ENCODE measurements around the gene RAB26. TPM values are rescaled to one million over a fixed set of nuclear protein-coding genes. Genes with fewer than 3 reads are reported as not detected.

Gene RAB26
- total RNA-seq, 1 donor from 2014 or later: 2.1 TPM

DNA sequence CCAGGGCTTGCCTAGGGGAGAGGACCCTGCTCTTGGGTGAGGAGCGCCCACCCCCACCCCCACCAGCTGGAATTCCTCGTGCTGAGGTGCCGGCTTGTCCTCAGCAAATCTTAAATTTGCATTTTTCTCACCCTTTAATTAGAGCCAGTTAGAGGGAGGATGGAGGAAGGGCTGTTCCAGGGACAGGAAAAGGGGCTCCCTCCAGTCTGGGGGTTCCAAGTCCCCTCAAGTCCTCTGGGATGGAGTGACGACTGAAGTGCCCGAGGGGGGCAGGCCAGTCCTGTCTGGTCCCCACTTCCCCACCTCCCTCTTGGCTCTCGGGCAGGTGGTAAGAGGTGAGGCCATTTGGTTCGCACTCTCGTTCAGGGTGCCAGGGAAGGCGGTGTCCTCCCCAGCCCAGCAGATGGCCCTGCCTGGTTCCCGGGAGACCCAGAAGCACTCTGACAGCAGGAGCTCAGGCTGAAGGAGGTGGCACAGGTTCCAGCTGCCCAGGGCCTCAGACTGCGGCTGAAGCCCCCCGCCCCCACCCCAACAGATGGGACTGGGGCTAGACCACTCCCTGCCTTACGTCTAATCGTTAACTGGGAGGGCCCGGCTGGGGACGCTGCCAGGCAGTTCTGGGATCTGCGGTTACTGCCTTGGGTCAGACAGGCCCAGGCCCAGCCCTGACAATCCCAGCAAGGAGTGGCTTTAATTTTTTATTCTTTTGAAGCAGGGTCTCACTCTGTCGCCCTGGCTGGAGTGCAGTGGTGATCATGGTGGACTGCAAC is 2.2 kb downstream of the RAB26 start:
- no peaks in the 10 kb centered on the region for H3K9me3 Mint-ChIP-seq
- Histone ChIP-seq H3K9ac (no peak overlapping the region), H3F3A (ENCODE audit: low read depth) (peaks cover 90% of the 10 kb centered on the region), H3K9me3 (ENCODE audit: low read depth) (no peaks in the 10 kb centered on the region), H2AFZ (replicated peaks) (no peak overlapping the region), H3K4me2 (peak overlapping the region; percentile 100), H3K79me2 (ENCODE audit: low read depth) (peaks cover 42% of the 10 kb centered on the region), H3K4me1 (peaks cover 49% of the 10 kb centered on the region), H3K27me3 (peaks cover 16% of the 10 kb centered on the region), H3K4me3 (peak overlapping the region; percentile 70), H4K20me1 (ENCODE audit: low read depth) (peaks cover 85% of the 10 kb centered on the region), H3K36me3 (no peaks in the 10 kb centered on the region), H3K27ac (no peak overlapping the region)
- DNase-seq (ENCODE audit: low spot score): peak; percentile 44
- peak overlapping the region; percentile 72 for H3K4me3 Mint-ChIP-seq
- peaks cover 13% of the 10 kb centered on the region for H3K27me3 Mint-ChIP-seq (ENCODE audit: insufficient read depth, low read depth)
- peaks cover 46% of the 10 kb centered on the region for H3K4me1 Mint-ChIP-seq
- H3K27ac Mint-ChIP-seq: no peak overlapping the region
- TF ChIP-seq EZH2phosphoT487 (IDR thresholded peaks at IDR 0.05) (no peak), EZH2 (IDR thresholded peaks at IDR 0.05) (no peak), CTCF (IDR thresholded peaks at IDR 0.05) (no peak)
- H3K36me3 Mint-ChIP-seq: peaks cover 4% of the 10 kb centered on the region

- Histone ChIP-seq H3K27me3 (peaks cover 16% of the 10 kb centered on the region), H3K79me2 (ENCODE audit: low read depth) (peaks cover 48% of the 10 kb centered on the region), H3F3A (ENCODE audit: low read depth) (peaks cover 88% of the 10 kb centered on the region), H3K9ac (no peak overlapping the region), H4K20me1 (ENCODE audit: low read depth) (peaks cover 91% of the 10 kb centered on the region), H3K4me3 (no peak overlapping the region), H3K4me2 (peak overlapping the region; percentile 100), H3K9me3 (ENCODE audit: low read depth) (no peaks in the 10 kb centered on the region), H3K36me3 (no peaks in the 10 kb centered on the region), H3K27ac (no peak overlapping the region), H3K4me1 (peaks cover 50% of the 10 kb centered on the region), H2AFZ (replicated peaks) (no peak overlapping the region)
- TF ChIP-seq CTCF (IDR thresholded peaks at IDR 0.05) (no peak), EZH2 (IDR thresholded peaks at IDR 0.05) (no peak), EZH2phosphoT487 (IDR thresholded peaks at IDR 0.05) (no peak)
- Mint-ChIP-seq H3K36me3 (peaks cover 7% of the 10 kb centered on the region), H3K4me1 (peaks cover 49% of the 10 kb centered on the region), H3K4me3 (peak overlapping the region; percentile 72), H3K27me3 (ENCODE audit: insufficient read depth, low read depth) (peaks cover 13% of the 10 kb centered on the region), H3K27ac (no peak overlapping the region), H3K9me3 (no peaks in the 10 kb centered on the region)
- DNase-seq (ENCODE audit: low spot score): no peak
Observed at GRCh38 chr16:2151188-2152091, 3.0 kb downstream of the RAB26 start.

DNA sequence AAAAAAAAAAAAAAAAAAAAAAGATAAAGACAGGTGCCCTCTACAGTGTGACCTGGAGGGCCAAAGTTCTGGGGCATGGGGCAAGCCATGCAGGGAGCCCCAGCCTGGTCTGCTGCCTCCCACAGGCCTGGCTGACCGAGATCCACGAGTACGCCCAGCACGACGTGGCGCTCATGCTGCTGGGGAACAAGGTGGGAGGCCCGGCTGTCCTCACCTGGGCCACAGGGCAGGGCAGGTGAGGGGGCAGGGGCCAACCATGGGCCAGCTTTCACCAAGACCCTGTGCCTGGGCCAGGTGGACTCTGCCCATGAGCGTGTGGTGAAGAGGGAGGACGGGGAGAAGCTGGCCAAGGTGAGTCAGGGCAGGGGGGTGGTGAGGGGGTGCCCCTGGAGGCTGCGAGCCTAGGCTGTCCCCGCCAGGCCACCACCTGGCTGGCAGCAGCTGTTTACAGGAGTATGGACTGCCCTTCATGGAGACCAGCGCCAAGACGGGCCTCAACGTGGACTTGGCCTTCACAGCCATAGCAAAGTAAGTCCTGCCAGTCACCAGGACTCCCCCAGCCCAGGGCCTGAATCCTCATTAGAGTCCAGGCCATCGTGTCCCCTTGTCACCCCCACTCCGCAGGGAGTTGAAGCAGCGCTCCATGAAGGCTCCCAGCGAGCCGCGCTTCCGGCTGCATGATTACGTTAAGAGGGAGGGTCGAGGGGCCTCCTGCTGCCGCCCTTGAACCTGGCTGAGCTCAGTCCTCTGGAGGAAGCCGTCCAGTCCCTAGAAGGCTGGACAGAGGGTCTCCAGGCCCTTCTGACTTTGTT is 4.5 kb downstream of the RAB26 start:
- Mint-ChIP-seq H3K27ac (no peak overlapping the region), H3K4me1 (peaks cover 58% of the 10 kb centered on the region)

More for the DNA sequence above, 4.5 kb downstream of the RAB26 start:
- Histone ChIP-seq H3K27me3 (peaks cover 16% of the 10 kb centered on the region), H3K27ac (no peak overlapping the region), H3F3A (ENCODE audit: low read depth) (peaks cover 73% of the 10 kb centered on the region), H3K36me3 (no peaks in the 10 kb centered on the region), H3K9me3 (ENCODE audit: low read depth) (no peaks in the 10 kb centered on the region), H3K79me2 (ENCODE audit: low read depth) (peaks cover 62% of the 10 kb centered on the region), H4K20me1 (ENCODE audit: low read depth) (peaks cover 91% of the 10 kb centered on the region), H2AFZ (replicated peaks) (no peak overlapping the region), H3K4me2 (peak overlapping the region; percentile 96), H3K9ac (no peak overlapping the region), H3K4me1 (peaks cover 55% of the 10 kb centered on the region), H3K4me3 (peak overlapping the region; percentile 97)
- peak overlapping the region; percentile 93 for H3K4me3 Mint-ChIP-seq
- no peaks in the 10 kb centered on the region for H3K9me3 Mint-ChIP-seq
- peaks cover 7% of the 10 kb centered on the region for H3K36me3 Mint-ChIP-seq
- DNase-seq (ENCODE audit: low spot score): peak; percentile 33
- peaks cover 4% of the 10 kb centered on the region for H3K27me3 Mint-ChIP-seq (ENCODE audit: insufficient read depth, low read depth)
- no peak for TF ChIP-seq CTCF (IDR thresholded peaks at IDR 0.05)
- TF ChIP-seq EZH2phosphoT487 (IDR thresholded peaks at IDR 0.05): no peak
- TF ChIP-seq EZH2 (IDR thresholded peaks at IDR 0.05): no peak

All from neural progenitor cell (in vitro differentiated cells).